Epithelial cell of proximal tubule (primary cell): ENCODE results near the gene TRNP1. TPM values are rescaled to one million over a fixed set of nuclear protein-coding genes. Genes with fewer than 3 reads are reported as not detected.
A peak's percentile ranks its signal among the peaks of the same experiment; 100 is the strongest.

Experiments
- DNase-seq: peaks from one replicate; pipeline ENCODE4 v3.0.0-alpha.2; 2011; ENCODE audit warnings: low read depth
- H3K4me3 ChIP-seq: 2 replicates; pipeline ENCODE4 v1.5.1; 2011; ENCODE audit warnings: low read depth, mild to moderate bottlenecking, low read length
- CTCF ChIP-seq: conservative IDR thresholded peaks from 2 replicates; pipeline ENCODE4 v1.5.1; 2012; ENCODE audit warnings: low read depth, mild to moderate bottlenecking, low read length
- total RNA-seq: library from RNA; depleted of rRNA; stranded (reverse); fragments of >200 nt; gene quantifications from 2 replicates; pipeline ENCODE4 v1.2.3, GENCODE V29; 2015

TRNP1 gene
- total RNA-seq, 1 donor from 2014 or later: 159 TPM

- H3K4me3 ChIP-seq: peak overlapping the region; percentile 87
- no peak for TF ChIP-seq CTCF
- no peak for DNase-seq
These were observed 2.5 kb downstream of the TRNP1 start for GRCh38 chr1:26996024-26996423.

GRCh38 chr1:26996665-26997064, 3.2 kb downstream of the TRNP1 start:
- DNase-seq: no peak
- peak overlapping the region; percentile 87 for H3K4me3 ChIP-seq
- no peak for TF ChIP-seq CTCF

- no peak for DNase-seq
- H3K4me3 ChIP-seq: no peak overlapping the region
- TF ChIP-seq CTCF: no peak
These were observed 5.2 kb downstream of the TRNP1 start for GRCh38 chr1:26998429-26999300.

- peak; percentile 89 for DNase-seq
- no peak for TF ChIP-seq CTCF
- no peak overlapping the region for H3K4me3 ChIP-seq
These were observed 6.0 kb downstream of the TRNP1 start for GRCh38 chr1:26999440-26999987.

GRCh38 chr1:27000090-27000816, 6.8 kb downstream of the TRNP1 start:
- DNase-seq: no peak
- TF ChIP-seq CTCF: no peak
- no peak overlapping the region for H3K4me3 ChIP-seq

GRCh38 chr1:27000817-27001460, 7.4 kb downstream of the TRNP1 start:
- no peak for TF ChIP-seq CTCF
- no peak for DNase-seq
- no peak overlapping the region for H3K4me3 ChIP-seq
